ENCODE measurements around the gene RGS9. TPM values are rescaled to one million over a fixed set of nuclear protein-coding genes. Genes with fewer than 3 reads are reported as not detected.

Gene RGS9
- total and polyA plus RNA-seq, 2 of the 13 experiments (the other 11 are each of a cell fraction or from before 2014, with no cell fraction given) = 0.44 to 0.74 TPM

DNA sequence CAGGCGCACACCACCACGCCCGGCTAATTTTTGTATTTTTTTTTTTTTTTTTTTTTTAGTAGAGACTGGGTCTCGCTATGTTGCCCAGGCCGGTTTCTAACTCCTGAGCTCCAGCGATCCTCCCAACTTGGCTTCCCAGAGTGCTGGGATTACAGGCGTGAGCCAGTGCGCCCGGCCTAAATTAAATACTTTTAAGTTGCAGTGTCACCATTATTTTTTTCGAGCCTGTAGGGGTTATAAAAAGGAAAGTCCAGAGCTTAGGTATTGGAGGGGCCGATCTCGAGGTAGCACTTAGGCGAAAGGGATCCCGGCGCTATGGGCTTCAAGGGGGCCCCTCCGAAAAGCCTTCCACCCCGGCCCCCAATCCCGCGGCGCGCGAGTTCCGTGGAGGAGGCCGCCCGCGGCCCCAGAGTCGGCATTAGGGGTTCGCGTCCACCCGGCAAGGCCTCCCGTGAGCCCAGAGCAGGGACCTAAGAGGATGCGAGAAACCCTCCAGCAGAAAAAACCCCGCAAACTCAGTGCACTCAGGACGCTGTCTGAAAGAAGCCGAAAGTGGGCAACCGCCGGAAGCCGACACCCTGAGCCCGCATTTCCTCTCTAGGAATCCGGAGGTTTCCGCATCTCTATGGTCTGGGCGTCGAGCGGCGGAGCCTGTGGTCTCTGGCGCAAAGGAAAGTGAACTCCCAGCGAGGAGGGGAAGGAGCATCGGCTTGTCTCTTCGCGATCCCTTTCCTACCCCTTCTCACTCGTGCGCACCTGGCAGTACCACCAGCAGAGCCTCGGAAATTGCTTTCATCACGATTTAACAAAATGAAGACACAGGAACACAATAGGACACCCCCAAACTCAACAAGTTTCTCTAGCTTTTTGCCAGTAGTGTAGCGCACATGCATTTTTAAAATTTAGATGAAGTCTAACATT is 14.1 kb upstream of the RGS9 start (continued):
- TF ChIP-seq TEAD3 (CRISPR knock-in tag; optimal IDR thresholded peaks at IDR 0.05; ENCODE audit: borderline replicate concordance) = peak; percentile 56
- peak; percentile 51; the same call in 1 of the 2 replicates for TF ChIP-seq ZBTB26 (CRISPR knock-in tag; IDR thresholded peaks at IDR 0.05; ENCODE audit: borderline replicate concordance)
- peak; percentile 97 for TF ChIP-seq POLR2G (IDR thresholded peaks at IDR 0.05; ENCODE audit: low read depth, low read length)
- 0 out of 2 replicates have a peak, but pooled peaks have one; percentile 27 for TF ChIP-seq BRCA1 (CRISPR knock-in tag; IDR thresholded peaks at IDR 0.05)
- TF ChIP-seq TEAD2 (CRISPR knock-in tag; IDR thresholded peaks at IDR 0.05) = no peak
- peak; percentile 66; the same call in 1 of the 2 replicates for TF ChIP-seq TARDBP (CRISPR knock-in tag; IDR thresholded peaks at IDR 0.05)
- TF ChIP-seq, protein P1, sequence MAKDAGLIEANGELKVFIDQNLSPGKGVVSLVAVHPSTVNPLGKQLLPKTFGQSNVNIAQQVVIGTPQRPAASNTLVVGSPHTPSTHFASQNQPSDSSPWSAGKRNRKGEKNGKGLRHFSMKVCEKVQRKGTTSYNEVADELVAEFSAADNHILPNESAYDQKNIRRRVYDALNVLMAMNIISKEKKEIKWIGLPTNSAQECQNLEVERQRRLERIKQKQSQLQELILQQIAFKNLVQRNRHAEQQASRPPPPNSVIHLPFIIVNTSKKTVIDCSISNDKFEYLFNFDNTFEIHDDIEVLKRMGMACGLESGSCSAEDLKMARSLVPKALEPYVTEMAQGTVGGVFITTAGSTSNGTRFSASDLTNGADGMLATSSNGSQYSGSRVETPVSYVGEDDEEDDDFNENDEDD (CRISPR knock-in tag; IDR thresholded peaks at IDR 0.05; ENCODE audit: borderline replicate concordance) = peak; percentile 48; the same call in 1 of the 2 replicates
- TF ChIP-seq ZNF431 (CRISPR knock-in tag; IDR thresholded peaks at IDR 0.05; ENCODE audit: borderline replicate concordance, low read depth) = 0 out of 2 replicates have a peak, but pooled peaks have one; percentile 17
- peak; percentile 17; the same call in 1 of the 2 replicates for TF ChIP-seq TEF (CRISPR knock-in tag; IDR thresholded peaks at IDR 0.05)
- peak; percentile 91; the same call in 1 of the 2 replicates for TF ChIP-seq KDM2A (CRISPR knock-in tag; IDR thresholded peaks at IDR 0.05; ENCODE audit: borderline replicate concordance, low read depth)
- no peak for TF ChIP-seq GATA4 (IDR thresholded peaks at IDR 0.05; ENCODE audit: borderline replicate concordance, low read depth)
- TF ChIP-seq TOPORS (CRISPR knock-in tag; IDR thresholded peaks at IDR 0.05) = 0 out of 2 replicates have a peak, but pooled peaks have one; percentile 51
- TF ChIP-seq ELK4 (CRISPR knock-in tag; IDR thresholded peaks at IDR 0.05; ENCODE audit: borderline replicate concordance) = no peak
- 0 out of 2 replicates have a peak, but pooled peaks have one; percentile 16 for TF ChIP-seq KDM4B (CRISPR knock-in tag; IDR thresholded peaks at IDR 0.05)
- TF ChIP-seq KDM3A (CRISPR knock-in tag; IDR thresholded peaks at IDR 0.05; ENCODE audit: low read depth) = peak; percentile 55; the same call in 1 of the 2 replicates
- TF ChIP-seq, protein P2, sequence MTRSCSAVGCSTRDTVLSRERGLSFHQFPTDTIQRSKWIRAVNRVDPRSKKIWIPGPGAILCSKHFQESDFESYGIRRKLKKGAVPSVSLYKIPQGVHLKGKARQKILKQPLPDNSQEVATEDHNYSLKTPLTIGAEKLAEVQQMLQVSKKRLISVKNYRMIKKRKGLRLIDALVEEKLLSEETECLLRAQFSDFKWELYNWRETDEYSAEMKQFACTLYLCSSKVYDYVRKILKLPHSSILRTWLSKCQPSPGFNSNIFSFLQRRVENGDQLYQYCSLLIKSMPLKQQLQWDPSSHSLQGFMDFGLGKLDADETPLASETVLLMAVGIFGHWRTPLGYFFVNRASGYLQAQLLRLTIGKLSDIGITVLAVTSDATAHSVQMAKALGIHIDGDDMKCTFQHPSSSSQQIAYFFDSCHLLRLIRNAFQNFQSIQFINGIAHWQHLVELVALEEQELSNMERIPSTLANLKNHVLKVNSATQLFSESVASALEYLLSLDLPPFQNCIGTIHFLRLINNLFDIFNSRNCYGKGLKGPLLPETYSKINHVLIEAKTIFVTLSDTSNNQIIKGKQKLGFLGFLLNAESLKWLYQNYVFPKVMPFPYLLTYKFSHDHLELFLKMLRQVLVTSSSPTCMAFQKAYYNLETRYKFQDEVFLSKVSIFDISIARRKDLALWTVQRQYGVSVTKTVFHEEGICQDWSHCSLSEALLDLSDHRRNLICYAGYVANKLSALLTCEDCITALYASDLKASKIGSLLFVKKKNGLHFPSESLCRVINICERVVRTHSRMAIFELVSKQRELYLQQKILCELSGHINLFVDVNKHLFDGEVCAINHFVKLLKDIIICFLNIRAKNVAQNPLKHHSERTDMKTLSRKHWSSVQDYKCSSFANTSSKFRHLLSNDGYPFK (CRISPR knock-in tag; IDR thresholded peaks at IDR 0.05; ENCODE audit: borderline replicate concordance) = no peak; the same call in 1 of the 2 replicates
- TF ChIP-seq, protein P3, sequence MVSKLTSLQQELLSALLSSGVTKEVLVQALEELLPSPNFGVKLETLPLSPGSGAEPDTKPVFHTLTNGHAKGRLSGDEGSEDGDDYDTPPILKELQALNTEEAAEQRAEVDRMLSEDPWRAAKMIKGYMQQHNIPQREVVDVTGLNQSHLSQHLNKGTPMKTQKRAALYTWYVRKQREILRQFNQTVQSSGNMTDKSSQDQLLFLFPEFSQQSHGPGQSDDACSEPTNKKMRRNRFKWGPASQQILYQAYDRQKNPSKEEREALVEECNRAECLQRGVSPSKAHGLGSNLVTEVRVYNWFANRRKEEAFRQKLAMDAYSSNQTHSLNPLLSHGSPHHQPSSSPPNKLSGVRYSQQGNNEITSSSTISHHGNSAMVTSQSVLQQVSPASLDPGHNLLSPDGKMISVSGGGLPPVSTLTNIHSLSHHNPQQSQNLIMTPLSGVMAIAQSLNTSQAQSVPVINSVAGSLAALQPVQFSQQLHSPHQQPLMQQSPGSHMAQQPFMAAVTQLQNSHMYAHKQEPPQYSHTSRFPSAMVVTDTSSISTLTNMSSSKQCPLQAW (CRISPR knock-in tag; IDR thresholded peaks at IDR 0.05) = peak; percentile 88
- no peak for TF ChIP-seq POLR2AphosphoS2 (IDR thresholded peaks at IDR 0.05; ENCODE audit: low read depth, low read length)

Data from HepG2 (cell line).